Nephron (organoid): ENCODE data around the gene NPHP1.

Experiments used
- H3K27ac Mint-ChIP-seq, 3 experiments: 2 replicates each; pipeline ENCODE4 v1.8.0; 2020; ENCODE audit warnings: mixed read lengths in 3 of 3, mild to moderate bottlenecking in 2 of 3, moderate library complexity in 1 of 3
- H3K27me3 Mint-ChIP-seq: 2 replicates; pipeline ENCODE4 v1.8.0; 2021; ENCODE audit warnings: low read depth, mild to moderate bottlenecking, moderate library complexity, mixed read lengths
- H3K36me3 Mint-ChIP-seq: 2 replicates; pipeline ENCODE4 v1.8.0; 2020; ENCODE audit warnings: low read depth, mixed read lengths
- H3K4me1 Mint-ChIP-seq: 2 replicates; pipeline ENCODE4 v1.8.0; 2020; ENCODE audit warnings: mixed read lengths
- H3K4me3 Mint-ChIP-seq, 3 experiments: 2 replicates each; pipeline ENCODE4 v1.8.0; 2020; ENCODE audit warnings: mild to moderate bottlenecking in 3 of 3, mixed read lengths in 3 of 3, moderate library complexity in 2 of 3
- H3K9me3 Mint-ChIP-seq: 2 replicates; pipeline ENCODE4 v1.8.0; 2020; ENCODE audit warnings: mixed read lengths
- TF ChIP-seq, protein P1 (sequence below), 3 experiments: fragments of 200-600 bp; sonication (generic); IDR thresholded peaks; one replicate each; pipeline ENCODE4 v1.5.0; 2021; ENCODE audit warnings: antibody characterized with exemption in 3 of 3; ENCODE audit not compliant: unreplicated experiment in 3 of 3

The NPHP1 gene

DNA sequence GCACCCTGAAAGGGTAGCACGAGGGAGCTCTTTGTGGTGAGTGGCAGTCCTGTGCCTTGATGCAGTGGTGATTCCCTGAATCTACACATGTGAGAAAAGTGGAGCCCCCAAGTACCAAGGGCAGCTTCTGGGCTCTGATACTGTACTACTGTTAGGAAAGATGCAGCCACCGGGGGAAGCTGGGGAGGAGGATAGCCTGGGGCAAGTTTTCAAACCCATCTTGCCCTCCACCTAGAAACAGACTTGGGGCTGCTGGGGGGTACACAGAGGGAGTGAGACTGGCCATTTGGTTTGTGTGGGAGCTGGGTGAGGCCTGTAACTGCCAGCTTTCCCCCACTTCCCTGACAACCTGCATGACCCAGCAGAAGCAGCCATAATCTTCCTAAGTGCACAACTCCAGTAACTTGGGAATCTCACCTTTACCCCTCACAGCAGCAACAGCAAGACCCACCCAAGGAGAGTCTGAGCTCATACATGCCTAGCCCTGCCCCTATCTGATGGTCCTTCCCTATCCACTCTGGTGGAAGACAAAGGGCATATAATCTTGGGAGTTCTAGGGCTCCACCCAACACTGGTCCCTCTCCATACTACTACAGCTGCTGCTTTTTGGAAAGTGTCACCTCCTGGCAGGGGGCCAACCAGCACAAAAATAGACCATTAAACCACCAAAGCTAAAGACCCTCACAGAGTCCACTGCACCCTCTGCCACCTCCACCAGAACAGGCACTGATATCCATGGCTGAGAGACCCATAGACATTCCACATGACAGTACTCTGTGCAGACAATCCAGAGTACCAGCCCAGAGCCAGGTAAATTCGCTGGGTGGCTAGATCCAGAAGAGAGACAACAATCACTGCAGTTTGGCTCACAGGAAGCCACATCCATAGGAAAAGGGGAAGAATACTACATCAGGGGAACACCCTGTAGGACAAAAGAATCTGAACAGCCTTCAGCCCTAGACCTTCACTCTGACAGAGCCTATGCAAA is 97.4 kb downstream of the NPHP1 start:
- peaks cover 31% of the 10 kb centered on the region for H3K27me3 Mint-ChIP-seq
- peaks cover 3% of the 10 kb centered on the region for H3K36me3 Mint-ChIP-seq
- H3K9me3 Mint-ChIP-seq = peaks cover 37% of the 10 kb centered on the region
- H3K27ac Mint-ChIP-seq = peak overlapping the region; percentile 13 to 58 (median 39)
- TF ChIP-seq, protein P1, sequence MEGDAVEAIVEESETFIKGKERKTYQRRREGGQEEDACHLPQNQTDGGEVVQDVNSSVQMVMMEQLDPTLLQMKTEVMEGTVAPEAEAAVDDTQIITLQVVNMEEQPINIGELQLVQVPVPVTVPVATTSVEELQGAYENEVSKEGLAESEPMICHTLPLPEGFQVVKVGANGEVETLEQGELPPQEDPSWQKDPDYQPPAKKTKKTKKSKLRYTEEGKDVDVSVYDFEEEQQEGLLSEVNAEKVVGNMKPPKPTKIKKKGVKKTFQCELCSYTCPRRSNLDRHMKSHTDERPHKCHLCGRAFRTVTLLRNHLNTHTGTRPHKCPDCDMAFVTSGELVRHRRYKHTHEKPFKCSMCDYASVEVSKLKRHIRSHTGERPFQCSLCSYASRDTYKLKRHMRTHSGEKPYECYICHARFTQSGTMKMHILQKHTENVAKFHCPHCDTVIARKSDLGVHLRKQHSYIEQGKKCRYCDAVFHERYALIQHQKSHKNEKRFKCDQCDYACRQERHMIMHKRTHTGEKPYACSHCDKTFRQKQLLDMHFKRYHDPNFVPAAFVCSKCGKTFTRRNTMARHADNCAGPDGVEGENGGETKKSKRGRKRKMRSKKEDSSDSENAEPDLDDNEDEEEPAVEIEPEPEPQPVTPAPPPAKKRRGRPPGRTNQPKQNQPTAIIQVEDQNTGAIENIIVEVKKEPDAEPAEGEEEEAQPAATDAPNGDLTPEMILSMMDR (IDR thresholded peaks at IDR 0.05; ENCODE audit: unreplicated experiment in 3 of 3) = no peak
- no peak overlapping the region for H3K4me3 Mint-ChIP-seq
- peaks cover 14% of the 10 kb centered on the region for H3K4me1 Mint-ChIP-seq

DNA sequence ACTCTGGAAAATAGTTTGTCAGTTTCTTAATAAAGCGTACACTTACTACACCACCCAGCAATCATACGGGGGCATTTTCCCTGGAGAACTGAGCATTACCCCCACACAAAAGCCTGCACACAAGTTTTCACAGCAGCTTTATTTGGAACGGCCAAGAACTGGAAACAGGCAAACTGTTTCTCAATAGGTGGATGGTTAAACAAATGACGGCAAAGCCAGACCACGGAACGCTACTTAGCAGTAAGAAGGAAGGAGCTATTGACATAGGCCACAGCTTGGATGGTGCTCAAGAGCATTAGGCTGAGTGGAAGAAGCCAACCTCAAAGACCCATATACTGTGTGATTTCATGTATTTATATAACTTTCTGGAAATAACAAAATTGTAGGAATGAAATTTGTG is 98.2 kb downstream of the NPHP1 start:
- peaks cover 28% of the 10 kb centered on the region for H3K27me3 Mint-ChIP-seq
- H3K27ac Mint-ChIP-seq = no peak overlapping the region
- H3K36me3 Mint-ChIP-seq = peaks cover 3% of the 10 kb centered on the region
- peaks cover 36% of the 10 kb centered on the region for H3K9me3 Mint-ChIP-seq
- TF ChIP-seq, protein P1 (IDR thresholded peaks at IDR 0.05; ENCODE audit: unreplicated experiment in 3 of 3) = no peak
- peaks cover 21% of the 10 kb centered on the region for H3K4me1 Mint-ChIP-seq
- no peak overlapping the region for H3K4me3 Mint-ChIP-seq

DNA sequence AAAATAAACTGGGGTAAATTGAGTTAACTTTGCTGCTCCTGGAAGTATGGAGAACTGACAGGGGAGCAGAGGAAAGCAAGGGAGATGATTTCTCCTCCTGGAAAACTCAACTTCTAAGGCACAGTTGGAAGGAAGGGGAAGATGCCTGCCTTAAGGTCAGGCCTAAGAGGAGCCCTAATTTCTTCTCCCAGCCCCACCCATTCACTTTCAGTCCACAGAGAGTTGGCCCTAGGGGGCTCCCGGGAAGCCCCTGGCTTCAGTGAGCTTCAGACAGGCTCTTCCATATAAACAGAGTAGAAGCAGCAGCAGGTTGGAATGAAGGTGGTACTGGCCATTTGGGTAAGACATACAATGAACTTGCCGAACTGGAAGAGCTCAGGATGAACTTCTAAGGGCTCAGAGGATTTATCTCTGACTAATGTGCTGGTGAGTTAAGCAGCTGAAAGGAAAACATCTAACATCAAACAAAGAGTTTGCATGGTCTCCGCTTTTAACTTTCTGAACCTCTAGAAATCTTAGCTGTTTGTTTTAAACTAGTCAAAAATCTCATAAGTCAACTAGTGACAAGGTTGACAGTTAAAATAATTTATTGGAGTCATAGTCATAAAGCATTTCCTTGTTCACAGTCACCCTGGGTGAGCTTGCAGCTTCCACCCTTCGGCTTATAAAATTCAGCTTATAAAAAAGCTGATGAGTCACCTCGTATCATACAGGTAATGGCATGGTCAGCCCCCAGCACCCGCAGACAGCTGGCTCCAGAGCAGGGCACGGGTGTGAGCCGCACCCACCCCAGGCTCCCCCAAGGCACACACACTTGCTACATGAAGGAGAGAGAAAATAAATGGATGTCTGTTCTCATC is 99.0 kb downstream of the NPHP1 start:
- TF ChIP-seq, protein P1 (IDR thresholded peaks at IDR 0.05; ENCODE audit: unreplicated experiment in 3 of 3) = no peak
- H3K27ac Mint-ChIP-seq = peak overlapping the region in 1 of 3 experiments; percentile 61
- H3K27me3 Mint-ChIP-seq = peaks cover 26% of the 10 kb centered on the region
- H3K4me3 Mint-ChIP-seq = peak overlapping the region in 1 of 3 experiments; percentile 26
- peaks cover 28% of the 10 kb centered on the region for H3K4me1 Mint-ChIP-seq
- H3K36me3 Mint-ChIP-seq = peaks cover 3% of the 10 kb centered on the region
- H3K9me3 Mint-ChIP-seq = peaks cover 34% of the 10 kb centered on the region

DNA sequence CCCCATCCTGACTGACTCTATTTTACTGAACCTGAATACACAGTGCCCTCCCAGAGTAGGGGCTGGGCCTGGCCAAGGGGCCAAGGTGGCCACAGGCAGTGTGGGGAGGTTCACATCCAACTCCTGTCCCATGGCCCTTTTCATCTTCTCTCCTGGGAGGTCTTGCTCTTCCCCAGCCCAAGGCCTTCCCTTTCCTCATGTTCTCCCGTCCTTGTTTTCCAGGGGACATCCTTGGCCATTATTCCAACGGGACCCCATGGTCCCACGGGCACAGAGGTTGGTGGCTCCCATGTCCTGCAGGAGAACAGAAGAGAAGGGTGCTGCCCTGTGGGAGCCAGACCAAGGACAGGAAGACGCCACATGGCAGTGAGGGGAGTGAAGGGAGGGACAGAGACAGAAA is 99.6 kb downstream of the NPHP1 start:
- Mint-ChIP-seq H3K4me3 (no peak overlapping the region), H3K36me3 (peaks cover 3% of the 10 kb centered on the region), H3K4me1 (peaks cover 28% of the 10 kb centered on the region), H3K27ac (no peak overlapping the region), H3K27me3 (peaks cover 20% of the 10 kb centered on the region), H3K9me3 (peaks cover 29% of the 10 kb centered on the region)
- TF ChIP-seq, protein P1 (IDR thresholded peaks at IDR 0.05; ENCODE audit: unreplicated experiment in 3 of 3) = no peak

DNA sequence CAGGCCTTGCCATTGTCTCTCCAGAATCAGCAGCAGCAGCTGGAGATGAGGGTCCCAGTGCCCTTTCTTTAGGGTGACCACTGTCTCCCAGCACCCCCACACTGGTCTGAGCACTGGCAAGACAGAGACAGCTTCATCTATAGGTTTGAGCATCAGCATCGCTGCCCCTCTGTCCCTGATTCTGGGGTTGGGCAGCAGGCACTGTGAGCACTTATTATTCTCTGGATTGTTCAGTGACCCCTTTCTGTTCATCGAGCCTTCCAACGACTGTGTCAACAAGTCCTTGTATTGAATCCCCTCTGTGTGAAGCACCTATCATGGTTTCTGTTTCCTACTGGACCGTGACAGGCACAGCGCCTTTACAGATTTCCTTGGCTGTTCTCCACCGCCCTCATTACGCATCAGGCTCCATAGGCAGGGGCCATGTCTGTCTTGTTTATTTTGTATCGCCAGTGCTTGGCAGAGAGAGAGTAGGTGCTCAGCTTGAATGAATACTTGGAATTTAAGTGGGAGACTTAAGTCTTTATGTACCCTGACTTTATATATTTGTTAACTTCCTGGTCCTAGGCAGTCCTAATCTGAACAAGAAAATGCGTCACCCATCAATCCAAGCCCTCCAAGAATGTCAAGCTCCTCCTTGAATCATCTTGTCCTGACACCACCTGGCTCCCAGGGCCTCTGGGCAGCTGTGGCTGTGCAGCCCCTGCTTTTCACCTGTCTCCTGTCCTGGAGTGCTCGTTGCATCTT is 100.6 kb downstream of the NPHP1 start:
- TF ChIP-seq, protein P1 (IDR thresholded peaks at IDR 0.05; ENCODE audit: unreplicated experiment in 3 of 3) = no peak

More for the DNA sequence above, 100.6 kb downstream of the NPHP1 start:
- Mint-ChIP-seq H3K27me3 (peaks cover 25% of the 10 kb centered on the region), H3K9me3 (peaks cover 22% of the 10 kb centered on the region), H3K27ac (peak overlapping the region; percentile 12 to 89 (median 12)), H3K4me3 (no peak overlapping the region), H3K4me1 (peaks cover 28% of the 10 kb centered on the region), H3K36me3 (peaks cover 3% of the 10 kb centered on the region)
